Astrocyte (in vitro differentiated cells and primary cell): ENCODE measurements around the gene TTC24.

Experiments used
- CTCF ChIP-seq: IDR thresholded peaks from 2 replicates; pipeline ENCODE4 v1.5.1; 2011; ENCODE audit warnings: low read depth, mild to moderate bottlenecking, inconsistent platforms, low read length, moderate library complexity; ENCODE audit not compliant: insufficient read depth
- EZH2 ChIP-seq: IDR thresholded peaks from 2 replicates; pipeline ENCODE4 v1.6.1; 2012; ENCODE audit warnings: mild to moderate bottlenecking, low read length, inconsistent platforms; ENCODE audit not compliant: insufficient read depth

- TF ChIP-seq CTCF (peak; percentile 78), EZH2 (no peak)
These were observed 28.6 kb downstream of the TTC24 start for GRCh38 chr1:156608036-156608674.
